LoVo (cell line): ENCODE data around the gene MTX2.

Experiments
- DNase-seq: peaks from one replicate; pipeline ENCODE4 v3.0.0-alpha.2; 2016; ENCODE audit warnings: low spot score

MTX2 gene

DNA sequence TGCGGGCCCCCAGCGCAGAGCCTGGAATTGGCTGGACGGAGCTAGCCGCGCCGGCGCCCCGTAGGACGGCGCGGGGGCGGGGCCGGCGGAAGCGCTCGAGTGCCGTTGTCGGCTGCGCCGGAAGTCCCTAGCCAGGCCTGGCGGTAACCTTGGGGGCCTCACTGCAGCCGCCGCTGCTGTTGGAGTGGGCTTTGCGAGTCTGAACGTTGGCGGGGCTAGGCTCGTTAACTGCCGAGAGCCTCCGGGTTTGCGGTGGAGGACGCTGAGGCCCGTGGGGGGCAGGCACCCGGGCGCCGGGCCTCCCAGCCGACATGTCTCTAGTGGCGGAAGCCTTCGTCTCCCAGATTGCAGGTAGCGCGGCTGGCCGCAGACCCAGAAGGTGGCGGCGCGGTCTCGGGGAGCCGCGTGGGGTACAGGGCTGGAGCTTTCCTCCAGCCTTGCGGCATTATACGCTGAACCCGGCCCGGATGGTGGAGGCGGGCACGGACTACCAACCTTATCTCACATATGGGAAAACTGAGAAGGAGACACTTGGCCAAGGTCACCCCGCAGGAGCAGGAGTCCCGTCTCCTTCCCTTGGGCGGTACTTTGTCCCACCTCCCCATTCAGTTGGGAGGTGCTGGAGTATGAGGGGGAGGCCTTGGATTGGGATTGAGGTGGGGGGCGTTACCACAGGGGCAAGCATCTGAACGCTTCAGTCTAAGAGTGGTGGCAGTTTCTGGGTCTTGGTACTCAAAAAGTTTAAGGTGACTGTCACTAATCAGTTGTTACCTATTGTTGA, at the start of gene MTX2:
Gene MTX2, plus strand, starts transcription at position 124 of the 781 bp plus-strand sequence. Its CDS starts 188 bp downstream, at position 312.
- peak; percentile 84 for DNase-seq

DNA sequence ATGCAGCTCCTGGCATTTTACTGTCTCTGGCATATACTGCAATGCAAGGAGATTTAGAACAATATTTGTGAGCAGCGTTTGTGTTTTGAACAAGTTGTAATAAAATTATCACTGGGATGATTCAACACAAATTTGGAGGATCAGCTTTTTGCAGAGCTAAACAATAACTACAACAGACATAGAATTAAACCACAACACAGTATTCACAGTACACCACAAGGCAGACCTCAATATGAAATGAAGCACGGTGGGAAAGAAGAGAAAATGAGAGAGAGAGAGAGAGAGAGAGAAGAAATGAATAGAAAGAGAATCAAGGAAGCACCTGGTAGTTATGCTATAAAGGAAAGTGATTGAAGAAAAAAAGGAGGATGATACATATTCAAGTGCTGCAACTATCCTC, 41.4 kb upstream of the MTX2 start:
- DNase-seq: no peak

GRCh38 chr2:176234156-176234555, 35.1 kb upstream of the MTX2 start:
- no peak for DNase-seq

DNA sequence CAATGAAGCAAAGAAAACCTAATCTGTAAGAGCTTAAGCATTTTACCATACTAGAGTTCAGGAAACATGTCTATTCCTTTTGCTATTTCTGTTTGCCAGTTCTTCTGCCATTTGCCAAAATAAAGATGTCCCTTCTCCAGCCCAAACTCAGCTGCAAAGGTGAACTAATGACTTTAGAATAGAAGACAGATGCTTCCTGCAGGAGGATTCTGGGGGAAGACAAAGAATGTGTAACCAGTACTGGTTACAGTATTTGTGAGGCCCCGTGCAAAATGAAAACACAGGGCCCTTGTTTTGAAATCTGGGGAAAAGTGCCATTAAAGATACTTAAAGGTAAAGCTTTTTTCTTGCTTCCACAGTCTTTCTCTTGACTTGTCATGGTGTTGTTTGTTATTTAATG, 34.3 kb upstream of the MTX2 start:
- no peak for DNase-seq

GRCh38 chr2:176237456-176237855, 31.8 kb upstream of the MTX2 start:
- DNase-seq: no peak

DNA sequence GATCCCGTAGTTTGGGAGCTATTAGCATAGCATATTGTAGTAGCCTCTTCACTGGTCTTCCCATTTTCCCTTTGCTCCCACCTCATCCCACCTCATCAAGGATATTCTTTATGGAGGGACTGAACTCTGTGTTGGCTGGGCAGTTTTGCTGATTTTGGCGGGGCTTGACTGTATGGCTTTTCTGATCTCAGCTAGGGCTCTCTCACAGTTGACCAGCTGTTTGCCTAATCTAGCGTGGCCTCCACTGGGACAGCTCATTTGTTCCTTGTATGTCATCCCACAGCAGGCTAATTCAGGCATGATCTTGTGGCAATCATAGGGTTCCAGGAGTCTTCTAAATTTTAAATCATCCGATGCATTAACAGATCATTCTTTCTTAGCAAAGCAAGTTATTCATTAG, 30.2 kb upstream of the MTX2 start:
- no peak for DNase-seq

GRCh38 chr2:176240301-176240700, 28.9 kb upstream of the MTX2 start:
- no peak for DNase-seq

DNA sequence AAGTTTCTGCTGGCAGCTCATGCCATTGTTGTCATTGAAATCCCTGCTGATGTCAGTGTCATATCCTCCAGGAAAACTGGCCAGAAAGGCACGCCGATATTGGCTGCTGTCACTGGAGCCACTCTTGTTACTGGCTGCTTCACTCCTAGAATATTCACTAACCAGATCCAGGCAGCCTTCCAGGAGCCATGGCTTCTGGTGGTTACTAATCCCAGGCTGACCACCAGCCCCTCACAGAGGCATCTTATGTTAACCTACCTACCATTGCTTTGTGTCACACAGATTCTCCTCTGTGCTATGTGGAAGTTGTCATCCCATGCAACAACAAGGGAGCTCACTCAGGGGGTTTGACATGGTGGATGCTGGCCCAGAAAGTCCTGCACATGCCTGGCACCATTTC, 27.0 kb upstream of the MTX2 start:
- DNase-seq: no peak

- DNase-seq: no peak
Measured at GRCh38 chr2:176246331-176246730, 22.9 kb upstream of the MTX2 start.

DNA sequence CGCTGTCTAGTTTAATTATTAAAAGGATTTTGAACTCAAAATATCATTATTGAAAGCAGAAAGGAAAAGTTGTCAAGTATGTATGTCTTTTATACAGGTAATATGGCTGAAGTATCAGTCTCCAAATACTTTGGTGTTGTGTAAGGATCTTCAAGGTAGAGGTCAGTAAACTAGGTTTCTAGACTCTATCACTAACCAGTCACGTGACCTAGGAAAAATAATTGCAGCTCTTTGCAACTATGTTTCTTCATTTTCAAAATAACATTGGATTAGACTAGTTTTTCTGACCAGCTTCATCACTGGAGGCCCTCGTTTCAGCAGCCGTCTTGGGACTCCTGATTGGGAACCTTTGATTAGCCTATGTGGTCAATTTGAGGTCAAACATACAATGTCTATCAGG, 21.4 kb upstream of the MTX2 start:
- no peak for DNase-seq

GRCh38 chr2:176251928-176252327, 17.3 kb upstream of the MTX2 start:
- no peak for DNase-seq

DNA sequence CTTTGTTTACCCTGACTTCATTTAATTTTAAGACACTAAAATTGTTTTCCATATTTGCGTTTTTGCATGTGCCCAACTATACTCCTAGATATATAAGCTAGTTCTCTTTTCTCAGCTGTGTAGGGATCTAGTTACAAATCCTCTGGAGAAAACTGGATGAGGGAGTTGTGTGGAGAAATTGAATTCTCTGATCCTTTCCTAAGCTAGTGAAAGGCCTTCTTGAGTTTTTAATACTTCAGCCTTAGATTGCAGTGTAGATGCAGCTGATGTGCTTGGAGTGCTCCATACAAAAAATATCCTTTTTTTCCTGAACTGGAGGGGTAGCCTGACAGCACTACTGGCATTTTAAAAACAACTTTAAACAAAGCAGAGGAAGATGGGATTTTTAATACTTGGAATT, 8.6 kb upstream of the MTX2 start:
- no peak for DNase-seq

- no peak for DNase-seq
Measured at GRCh38 chr2:176261136-176261535, 8.1 kb upstream of the MTX2 start.

GRCh38 chr2:176268976-176269318, 295 bp upstream of the MTX2 start:
- no peak for DNase-seq

DNA sequence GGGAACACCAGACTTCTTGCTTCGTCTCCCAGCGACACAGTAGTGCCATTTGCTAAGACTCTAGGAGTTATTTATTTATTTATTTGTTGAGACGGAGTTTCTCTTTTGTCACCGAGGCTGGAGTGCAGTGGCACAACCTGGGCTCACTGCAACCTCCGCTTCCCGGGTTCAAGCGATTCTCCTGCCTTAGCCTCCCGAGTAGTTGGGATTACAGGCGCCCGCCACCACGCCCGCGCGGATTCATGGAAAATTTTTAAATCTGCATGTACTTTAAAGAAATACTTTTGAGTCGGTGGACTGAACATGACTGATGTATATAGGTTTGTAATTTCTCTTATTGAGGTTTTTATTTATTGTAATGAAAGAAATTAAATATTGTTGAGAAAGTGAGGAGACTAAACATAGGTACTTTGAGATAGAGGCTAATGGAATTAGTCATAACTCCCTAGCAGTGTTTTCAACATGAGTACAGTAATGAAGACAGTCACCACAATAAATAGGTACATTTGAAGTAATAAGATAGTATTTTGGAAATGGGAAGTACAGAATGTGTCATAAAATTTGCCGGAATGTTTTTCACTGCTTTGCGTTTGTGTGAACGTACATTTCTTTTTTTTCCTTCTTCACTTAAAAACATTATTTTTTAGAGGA, 983 bp downstream of the MTX2 start:
- no peak for DNase-seq

- DNase-seq: no peak
Measured at GRCh38 chr2:176272870-176273459, 3.7 kb downstream of the MTX2 start.

- no peak for DNase-seq
Measured at GRCh38 chr2:176278927-176279326, 9.7 kb downstream of the MTX2 start.

GRCh38 chr2:176280156-176280555, 10.9 kb downstream of the MTX2 start:
- no peak for DNase-seq

DNA sequence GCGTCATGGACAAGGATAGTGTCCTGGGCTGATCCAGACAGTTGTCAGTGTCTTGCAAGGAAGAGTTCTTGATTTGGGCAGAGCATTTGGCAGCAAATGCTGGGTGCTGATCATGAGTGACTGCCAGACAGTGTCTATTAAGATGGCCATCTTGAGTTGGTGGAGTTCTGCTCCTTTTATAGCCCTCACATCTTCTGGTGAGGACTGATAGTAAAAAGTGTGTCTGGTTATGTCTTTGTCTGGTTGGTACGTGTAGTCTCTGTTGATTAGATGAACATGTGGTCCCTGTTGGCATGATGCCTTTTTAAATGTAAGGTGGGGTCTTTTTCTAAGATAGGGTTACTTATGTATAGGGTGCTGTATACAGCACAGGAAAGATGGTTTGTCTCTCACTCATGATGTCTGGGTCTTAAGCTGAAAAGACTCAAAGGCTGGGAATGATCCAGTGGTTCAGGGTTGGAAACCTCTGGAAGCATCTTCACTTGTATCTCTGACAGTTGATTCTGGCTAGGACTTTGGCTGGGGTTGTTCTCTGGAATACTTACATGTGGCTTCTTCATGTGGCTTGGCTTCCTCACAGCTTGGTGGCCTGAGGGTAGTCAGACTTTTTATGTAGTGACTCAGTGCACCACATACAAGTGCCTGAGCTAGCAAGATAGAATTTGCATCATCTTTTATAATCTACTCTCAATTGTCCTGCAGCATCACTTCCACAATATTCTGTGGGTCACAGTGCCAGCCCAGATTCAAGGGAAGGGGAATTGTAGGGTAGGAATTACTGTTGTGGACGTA, 11.8 kb downstream of the MTX2 start:
- DNase-seq: peak; percentile 14

DNA sequence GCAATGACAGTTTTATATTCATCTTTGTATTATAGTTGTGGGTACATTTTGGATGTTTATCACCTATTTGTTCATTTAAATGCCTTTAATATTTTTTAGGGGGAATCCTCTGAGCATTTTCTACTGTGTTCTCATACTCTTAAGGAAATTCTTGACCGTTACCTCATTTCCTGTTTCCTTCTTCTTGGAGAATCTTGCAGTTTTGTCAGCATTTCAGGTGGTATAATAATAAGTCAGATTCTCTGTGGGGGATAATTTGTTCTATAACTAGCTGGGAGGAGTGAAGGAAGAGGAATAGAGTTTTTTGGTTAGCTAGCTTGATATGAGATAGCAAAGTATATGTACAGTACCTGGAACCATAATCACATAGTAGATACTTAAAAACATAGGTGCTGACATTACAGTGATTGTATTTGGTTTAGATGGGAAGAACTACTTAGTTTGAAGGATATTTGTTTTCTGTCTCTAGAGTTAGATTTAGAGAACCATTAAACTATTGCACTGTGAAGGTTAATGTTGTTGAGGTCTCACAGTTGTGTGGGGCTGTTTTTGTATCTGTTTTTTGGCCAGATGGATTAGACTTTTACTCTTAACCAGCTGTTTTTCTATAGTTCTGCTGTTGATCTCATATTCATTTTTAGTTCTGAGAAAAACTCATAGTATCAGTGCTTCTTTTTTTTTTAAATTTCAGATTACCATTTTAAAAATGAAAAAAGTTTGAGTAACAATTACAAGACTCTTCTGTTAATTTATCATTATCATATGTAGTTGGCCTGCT, 14.2 kb downstream of the MTX2 start:
- DNase-seq: no peak

- DNase-seq: no peak
Measured at GRCh38 chr2:176284461-176285049, 15.3 kb downstream of the MTX2 start.

GRCh38 chr2:176285321-176285720, 16.1 kb downstream of the MTX2 start:
- no peak for DNase-seq
